Middle frontal gyrus (tissue), 1 donor: Measurements from ENCODE around the gene MDM2.
"Not testable (repeated sequence)": the region's sequence is repeated elsewhere in the genome, so short reads cannot be mapped to it uniquely, and the experiment has no call there.

ENCODE experiments used
- DNase-seq: peaks from one replicate; pipeline ENCODE4 v3.0.0-alpha.2; 2015; ENCODE audit warnings: low spot score; ENCODE audit errors: extremely low spot score

The MDM2 gene

DNA sequence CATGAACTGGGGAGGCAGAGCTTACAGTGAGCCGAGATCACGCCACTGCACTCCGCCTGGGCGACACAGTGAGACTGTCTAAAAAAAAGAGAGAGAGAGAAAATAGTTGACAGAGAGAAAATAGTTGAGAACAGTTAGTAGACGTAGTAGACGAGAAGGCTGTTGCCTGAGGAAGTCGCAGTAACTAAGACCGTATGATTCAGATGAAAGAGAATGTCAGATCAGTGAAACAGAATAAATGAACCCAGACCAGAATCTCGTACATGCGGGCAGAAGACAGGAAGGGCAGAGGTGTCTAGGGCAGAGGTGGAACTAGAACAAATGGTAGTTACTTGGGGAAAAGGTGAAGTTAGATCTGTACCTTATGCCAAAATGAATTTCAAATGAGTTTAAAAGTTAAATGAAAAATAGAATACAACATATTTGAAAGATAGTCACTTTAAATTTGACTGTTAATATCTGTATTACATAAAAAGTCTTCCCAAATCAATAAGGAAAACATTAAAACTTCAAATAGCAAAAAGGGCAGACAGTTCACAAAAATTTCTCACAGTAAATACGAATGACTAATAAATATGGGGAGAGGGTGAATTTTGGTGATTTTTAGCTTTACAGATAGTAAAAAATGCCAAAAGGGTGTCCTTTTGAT, 17.7 kb downstream of the MDM2 start:
- no peak for DNase-seq

DNA sequence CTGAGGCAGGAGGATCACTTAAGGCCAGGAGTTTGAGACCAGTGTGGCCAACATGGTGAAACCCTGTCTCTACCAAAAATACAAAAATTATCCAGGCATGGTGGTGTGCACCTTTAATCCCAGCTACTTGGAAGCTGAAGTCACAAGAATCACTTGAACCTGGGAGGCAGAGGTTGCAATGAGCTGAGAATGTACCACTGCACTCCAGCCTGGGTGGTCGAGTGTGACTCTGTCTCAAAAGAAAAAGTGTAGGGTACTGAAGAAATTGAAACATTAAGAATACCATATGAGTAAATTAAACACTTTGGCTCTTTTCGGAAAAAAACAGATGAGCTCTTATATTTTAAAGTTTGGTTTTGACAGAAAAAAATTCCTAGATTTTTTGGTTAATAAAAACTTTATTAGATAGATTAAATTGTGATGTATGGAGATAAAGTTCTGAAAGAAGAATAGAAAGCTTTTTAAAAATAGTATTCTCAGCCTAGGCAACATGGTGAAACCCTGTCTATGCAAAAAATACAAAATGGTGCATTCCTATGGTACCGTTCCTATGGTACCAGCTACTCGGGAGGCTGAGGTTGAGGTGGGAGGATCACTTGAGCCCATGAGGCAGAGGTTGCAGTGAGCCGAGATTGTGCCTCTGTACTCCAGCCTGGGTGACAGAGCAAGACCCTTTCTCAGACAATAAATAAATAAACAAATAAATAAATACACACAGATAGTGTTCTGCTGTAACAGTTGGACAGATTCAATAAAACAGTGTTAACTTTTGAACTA, 20.1 kb downstream of the MDM2 start:
- DNase-seq: no peak

DNA sequence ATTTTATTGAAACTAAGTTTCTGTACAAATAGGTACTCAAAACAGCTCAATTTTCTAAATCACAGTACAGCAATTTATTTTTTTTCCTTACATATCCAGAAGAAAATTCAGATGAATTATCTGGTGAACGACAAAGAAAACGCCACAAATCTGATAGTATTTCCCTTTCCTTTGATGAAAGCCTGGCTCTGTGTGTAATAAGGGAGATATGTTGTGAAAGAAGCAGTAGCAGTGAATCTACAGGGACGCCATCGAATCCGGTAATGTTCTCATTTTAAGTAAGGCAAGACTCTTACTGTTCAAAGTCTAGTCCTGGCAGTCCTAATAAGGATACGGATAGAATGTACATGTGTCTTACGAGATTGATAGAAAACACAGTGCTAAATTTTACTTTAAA, 20.7 kb downstream of the MDM2 start:
- no peak for DNase-seq

DNA sequence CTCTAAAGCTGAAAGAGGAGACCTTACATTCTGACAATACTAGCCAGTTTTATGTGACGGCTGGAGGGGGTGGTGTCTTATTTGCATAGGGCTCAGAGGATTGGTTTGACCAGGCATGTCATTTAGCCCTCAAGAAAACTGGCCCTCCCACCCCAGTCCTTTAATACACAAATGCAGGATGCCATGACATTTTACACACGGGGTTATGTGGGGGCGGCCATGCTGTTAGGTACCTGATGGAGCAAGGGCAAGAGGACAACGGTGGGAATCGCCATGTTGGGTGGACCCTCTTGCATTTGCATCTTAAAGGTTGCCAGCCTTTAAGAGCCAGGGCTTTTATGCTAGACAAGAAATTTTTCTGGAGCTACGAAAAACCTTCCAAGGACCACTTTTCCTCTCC, 23.3 kb downstream of the MDM2 start:
- no peak for DNase-seq

DNA sequence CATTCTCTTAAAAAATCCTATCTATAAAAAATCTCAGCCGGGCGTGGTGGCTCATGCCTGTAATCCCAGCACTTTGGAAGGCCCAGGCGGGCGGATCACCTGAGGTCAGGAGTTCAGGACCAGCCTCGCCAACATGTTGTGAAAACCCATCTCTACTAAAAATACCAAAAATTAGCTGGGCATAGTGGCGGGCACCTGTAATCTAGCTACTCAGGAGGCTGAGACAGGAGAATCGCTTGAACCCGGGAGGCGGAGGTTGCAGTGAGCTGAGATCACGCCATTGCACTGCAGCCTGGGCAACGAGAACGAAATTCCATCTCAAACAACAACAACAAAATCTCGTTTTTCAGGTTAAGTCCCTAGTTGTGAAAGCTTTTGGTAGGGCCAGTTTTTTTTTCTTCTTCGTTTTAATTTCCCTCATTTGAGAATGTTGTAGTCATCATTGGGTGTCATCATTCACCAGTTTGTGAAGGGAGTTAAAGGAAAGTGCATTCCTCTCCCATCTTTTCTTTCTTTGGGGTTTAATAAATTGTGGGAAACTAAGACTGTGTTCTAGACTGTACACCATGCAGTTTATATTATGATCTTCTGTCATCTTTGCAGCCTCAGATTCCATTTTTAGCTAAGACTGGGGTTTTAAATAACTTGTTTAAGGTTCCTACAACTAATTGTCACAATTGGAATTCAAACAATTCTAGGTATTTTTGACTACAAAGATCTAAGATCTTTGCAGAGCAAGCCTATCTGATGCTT, 23.9 kb downstream of the MDM2 start:
- DNase-seq: no peak

DNA sequence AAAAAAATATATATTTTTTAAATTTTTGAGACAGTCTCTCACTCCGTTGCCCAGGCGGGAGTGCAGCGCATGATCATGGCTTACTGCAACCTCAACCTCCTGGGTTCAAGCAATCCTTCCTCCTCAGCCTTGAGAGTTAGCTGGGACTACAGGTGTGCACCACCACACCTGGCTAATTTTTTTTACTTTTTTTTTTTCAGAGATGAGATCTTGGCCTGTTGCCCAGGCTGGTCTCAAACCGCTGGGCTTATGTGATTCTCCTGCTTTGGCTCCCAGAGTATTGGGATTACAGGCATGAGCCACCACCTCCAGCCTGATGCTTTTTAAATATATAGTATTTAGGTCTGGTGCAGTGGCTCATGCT, 24.5 kb downstream of the MDM2 start:
- no peak for DNase-seq

DNA sequence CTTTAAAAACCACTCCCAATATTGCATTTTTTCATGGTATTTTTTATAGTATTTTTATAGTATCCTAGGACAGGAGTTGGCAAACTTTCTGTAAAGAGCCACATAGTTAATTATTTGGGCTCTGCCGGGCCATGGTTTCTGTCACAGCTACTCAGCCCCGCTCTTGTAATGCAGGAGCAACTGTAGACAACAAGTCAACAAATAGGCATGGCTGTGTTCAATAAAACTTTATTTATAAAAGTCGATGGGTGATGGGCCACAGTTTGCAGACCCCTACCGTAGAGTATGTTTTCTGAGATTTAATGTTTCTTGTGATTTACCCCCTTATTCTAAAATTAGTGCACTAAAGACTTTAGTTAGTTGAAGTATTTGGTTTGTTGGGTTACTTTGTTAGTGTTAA, 25.5 kb downstream of the MDM2 start:
- DNase-seq: no peak

DNA sequence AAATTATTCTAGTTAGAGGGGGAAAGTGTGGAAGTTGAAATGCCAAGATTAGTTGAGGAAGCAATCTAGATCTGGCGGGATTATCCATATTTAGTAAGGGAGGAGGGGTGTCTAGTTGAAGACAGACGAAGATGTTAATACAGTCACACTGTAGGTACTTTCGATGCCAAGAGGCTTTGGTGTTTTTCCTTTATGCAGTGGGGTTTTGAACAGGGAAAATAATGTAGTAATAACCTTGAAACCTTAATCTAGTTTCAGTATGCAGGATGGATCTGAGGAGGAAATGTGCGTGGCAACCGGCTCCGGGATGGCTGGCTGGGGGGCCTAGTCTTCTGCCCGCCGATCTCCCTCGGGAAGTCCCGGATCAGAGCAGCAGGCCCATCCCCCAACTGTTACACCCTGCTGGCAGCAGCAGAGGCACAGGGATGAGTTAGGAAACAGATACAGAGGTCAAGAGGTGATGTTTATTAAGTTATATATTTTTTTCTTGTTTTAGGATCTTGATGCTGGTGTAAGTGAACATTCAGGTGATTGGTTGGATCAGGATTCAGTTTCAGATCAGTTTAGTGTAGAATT, 27.4 kb downstream of the MDM2 start:
- DNase-seq: no peak

DNA sequence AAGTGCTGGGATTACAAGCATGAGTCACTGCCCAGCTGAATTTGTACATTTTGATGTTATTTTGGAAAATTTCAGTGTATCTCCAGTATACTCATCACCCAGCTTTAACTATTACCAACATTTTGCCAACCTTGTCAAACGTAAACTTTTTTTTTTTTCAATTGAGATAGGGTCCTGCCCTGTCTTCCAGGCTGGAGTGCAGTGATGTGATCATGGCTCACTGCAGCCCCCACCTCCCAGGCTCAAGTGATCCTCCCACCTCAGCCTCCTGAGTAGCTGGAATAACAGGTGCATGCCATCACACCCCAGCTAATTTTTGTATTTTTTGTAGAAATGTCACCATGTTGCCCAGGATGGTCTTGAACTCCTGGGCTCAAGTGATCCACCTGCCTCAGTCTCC, 29.2 kb downstream of the MDM2 start:
- DNase-seq: no peak

DNA sequence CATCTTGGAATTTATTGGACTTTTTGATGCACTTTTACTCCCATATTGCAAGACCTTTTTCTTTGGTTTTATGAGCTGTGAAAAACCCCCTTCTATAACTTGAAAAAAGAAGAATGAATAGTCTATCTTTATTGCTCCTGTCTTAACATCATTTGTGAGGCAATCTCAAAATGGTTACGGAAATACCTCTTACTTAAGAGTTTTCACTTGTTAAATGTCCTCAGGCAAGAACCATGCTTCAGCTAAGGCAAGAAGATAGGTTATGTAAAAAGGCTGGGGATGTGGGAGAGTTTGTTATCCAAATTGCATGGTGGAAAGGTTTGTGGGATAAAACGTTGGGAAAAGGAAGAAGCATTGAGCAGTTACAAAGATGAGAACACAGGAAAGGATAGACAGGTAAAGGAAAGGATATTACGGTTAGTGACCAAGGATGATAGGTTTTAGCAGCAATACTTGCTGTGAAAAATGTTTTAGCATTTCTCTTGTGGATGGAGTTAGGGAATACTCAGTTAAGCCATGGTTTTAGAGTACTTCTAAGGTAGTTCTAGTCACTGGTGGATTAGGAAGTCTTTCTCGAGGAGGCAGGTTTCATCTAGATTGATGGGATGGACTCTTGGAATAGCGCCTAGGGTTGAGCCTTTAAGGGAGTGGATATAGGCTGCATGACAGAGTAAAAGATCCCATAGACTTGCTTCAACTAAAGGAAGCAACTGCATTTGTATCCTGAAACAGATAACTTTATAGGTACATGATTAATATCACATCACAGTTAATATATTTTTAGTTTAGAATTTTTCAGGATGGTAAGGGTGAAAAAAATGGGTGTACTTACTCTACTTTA, 30.3 kb downstream of the MDM2 start:
- no peak for DNase-seq

DNA sequence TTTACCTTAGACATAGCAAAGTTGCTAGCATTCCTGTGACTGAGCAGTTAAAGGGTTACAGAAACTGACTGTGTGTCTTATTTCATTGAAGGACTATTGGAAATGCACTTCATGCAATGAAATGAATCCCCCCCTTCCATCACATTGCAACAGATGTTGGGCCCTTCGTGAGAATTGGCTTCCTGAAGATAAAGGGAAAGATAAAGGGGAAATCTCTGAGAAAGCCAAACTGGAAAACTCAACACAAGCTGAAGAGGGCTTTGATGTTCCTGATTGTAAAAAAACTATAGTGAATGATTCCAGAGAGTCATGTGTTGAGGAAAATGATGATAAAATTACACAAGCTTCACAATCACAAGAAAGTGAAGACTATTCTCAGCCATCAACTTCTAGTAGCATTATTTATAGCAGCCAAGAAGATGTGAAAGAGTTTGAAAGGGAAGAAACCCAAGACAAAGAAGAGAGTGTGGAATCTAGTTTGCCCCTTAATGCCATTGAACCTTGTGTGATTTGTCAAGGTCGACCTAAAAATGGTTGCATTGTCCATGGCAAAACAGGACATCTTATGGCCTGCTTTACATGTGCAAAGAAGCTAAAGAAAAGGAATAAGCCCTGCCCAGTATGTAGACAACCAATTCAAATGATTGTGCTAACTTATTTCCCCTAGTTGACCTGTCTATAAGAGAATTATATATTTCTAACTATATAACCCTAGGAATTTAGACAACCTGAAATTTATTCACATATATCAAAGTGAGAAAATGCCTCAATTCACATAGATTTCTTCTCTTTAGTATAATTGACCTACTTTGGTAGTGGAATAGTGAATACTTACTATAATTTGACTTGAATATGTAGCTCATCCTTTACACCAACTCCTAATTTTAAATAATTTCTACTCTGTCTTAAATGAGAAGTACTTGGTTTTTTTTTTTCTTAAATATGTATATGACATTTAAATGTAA, 31.5 kb downstream of the MDM2 start:
- no peak for DNase-seq

DNA sequence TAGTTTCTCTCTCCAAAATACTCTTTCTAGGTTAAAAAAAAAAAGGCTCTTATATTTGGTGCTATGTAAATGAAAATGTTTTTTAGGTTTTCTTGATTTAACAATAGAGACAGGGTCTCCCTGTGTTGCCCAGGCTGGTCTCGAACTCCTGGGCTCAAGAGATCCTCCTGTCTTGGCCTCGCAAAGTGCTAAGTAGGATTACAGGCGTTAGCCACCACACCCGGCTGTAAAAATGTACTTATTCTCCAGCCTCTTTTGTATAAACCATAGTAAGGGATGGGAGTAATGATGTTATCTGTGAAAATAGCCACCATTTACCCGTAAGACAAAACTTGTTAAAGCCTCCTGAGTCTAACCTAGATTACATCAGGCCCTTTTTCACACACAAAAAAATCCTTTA, 33.2 kb downstream of the MDM2 start:
- DNase-seq: not testable (repeated sequence)

DNA sequence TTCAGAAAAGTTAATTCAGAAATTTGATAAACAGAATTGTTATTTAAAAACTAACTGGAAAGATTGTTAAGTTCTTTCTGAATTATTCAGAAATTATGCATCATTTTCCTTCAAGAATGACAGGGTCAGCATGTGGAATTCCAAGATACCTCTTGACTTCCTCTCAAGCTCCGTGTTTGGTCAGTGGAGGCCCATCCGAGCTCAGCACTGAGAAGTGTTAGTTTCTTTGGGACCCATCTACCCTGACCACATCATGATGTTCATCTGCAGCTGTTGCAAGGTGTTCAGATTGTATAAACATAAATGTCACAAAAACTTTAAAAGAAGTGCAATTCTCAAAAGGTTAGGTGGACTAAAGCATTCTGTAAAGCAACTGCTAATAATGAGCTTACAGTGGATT, 33.7 kb downstream of the MDM2 start:
- DNase-seq: no peak

DNA sequence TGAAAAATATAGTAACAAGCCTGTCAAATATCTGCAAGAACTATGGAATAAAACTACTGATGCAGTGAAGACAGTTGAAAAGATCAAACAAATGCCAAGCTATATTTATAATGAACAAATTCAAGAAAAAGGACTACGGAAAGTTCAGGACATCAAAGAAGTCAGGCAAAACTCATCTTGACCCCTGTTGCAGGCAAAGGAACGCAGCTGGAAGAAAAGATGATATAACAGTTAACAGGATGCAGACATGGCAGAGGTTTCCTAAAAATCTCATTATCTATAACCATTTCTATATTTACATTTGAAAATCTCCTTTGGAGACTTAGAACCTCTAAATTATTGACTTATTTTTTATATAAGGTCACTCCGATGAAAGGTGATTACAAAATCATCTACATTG, 34.1 kb downstream of the MDM2 start:
- DNase-seq: no peak

DNA sequence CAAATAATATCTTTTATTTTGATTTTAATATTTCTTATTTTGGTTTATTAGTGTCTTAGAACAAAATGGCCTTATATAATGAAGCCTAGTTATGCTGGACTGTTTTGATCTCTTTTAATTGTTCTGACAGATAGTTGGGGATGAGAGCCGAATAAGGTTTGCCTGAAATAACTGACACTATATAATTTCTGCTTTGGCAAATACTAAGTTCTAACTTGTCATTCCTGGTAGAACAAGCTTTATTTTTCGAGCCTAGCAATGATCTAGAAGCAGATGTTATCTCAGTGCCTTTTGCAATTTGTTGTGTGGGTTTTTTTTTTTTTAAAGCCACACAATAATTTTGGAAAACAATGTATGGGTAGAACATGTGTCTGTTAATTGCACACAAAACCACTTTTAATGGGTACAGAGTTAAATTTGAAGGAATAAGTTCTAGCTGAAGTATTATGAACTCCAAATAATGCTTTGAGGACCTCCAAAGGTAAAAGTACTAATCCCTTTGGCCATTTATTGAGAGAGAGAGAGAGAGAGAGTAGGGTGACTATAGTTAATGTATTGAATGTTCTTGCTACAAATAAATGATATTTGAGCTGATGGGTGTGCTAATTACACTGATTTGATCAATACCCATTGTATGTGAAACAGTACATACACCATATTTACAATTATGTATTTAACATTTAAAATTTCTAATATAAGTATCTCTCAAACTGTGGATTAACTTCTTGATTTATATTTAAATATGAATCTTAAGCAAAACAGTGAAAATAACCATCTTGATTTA, 35.0 kb downstream of the MDM2 start:
- DNase-seq: no peak

DNA sequence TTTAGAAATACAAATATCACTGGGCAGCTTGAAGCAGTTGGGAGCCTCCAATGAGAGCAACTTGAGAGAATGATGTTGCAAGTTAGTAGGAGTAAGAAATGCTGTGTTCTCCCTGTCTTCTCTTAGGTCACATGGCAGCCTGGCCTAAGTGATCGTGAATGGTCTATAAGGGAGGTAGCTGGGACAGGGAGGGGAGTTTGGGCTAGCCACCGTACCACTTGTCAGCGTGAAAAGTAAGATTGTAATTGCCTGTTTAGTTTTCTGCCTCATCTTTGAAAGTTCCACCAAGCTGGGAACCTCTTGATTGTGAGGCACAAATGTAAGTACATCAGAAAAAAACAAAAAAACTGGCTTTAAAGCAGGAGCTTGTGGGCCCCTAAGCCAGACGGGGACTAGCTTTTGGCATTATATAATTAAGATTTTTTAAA, 36.4 kb downstream of the MDM2 start:
- no peak for DNase-seq

DNA sequence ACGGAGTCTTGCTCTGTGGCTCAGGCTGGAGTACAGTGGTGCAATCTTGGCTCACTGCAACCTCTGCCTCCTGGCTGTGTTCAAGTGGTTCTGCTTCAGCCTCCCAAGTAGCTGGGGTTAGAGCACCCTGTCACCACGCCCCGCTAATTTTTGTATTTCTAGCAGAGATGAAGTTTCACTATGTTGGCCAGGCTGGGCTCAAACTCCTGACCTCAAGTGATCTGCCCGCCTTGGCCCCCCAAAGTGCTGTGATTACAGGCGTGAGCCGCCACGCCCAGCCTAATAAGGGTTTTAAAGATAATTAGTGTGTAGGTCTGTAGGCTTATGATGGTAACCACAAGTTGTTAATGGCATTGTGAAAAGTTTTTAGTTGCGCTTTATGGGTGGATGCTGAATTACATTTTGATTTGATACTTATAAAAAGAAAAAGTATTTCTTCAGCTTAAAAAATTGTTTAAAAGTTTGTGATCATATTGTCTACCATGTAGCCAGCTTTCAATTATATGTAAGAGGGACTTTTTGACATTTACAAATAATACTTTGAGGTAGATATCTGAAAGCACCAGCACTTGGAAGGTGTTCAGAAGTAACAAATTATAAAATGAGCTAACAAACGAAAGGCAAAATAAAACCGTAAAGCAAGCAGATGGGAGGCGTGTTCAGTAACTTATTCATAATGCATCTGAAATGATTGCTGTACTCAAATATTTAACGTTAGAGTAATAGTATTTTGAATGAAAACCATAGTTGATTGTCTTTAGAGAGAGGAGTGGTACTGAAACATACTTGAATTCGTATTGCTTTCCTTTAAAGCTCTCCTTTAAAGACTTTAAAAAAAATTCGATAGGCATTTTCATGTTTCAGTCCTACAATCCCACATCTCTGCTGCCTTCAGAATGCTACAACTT, 37.1 kb downstream of the MDM2 start:
- DNase-seq: no peak

DNA sequence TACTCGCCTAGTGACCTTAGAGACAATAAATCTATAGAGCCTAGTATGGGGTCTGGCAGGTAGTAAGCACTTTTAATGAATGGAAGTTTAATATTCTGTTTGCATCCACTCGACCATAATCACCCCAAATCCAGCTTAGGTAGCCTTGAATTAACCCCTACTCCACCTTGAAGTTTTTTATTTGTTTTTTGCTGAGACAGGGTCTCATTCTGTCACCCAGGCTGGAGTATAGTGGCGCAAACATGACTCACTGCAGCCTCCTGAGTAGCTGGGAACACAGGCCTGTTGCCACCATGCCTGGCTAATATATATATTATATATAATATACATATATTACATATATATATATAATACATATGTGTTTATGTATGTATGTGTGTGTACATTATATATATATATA, 38.8 kb downstream of the MDM2 start:
- no peak for DNase-seq
